IMR-90 (cell line): ENCODE measurements around the gene UTP11. TPM values are rescaled to one million over a fixed set of nuclear protein-coding genes. Genes with fewer than 3 reads are reported as not detected.

Experiments used
- ATAC-seq: fragments of 200-7000 bp; cut with Tn5 transposase; 2 replicates; pipeline ENCODE4 v1.9.1; 2020; ENCODE audit warnings: low read depth, mild to moderate bottlenecking, moderate library complexity
- BruUV-seq: library from RNA; stranded (reverse); fragments of 400-500 nt; replicated peaks from 2 replicates; lab custom pipeline; 2021; lab: Mats Ljungman, UMichigan
- CTCF ChIA-PET: fragments of 300-600 bp; formaldehyde crosslinking; extraction: SDS; loops from one replicate; lab custom pipeline; 2021; ENCODE audit warnings: antibody characterized with exemption; lab: Yijun Ruan, JAX
- POLR2A ChIA-PET: fragments of 300-600 bp; sonication (Branson Sonifier 250); formaldehyde crosslinking; loops from one replicate; lab custom pipeline; 2022; ENCODE audit warnings: antibody characterized with exemption; ENCODE audit not compliant: unreplicated experiment; lab: Charles Lee
- DNase-seq: peaks from one replicate; pipeline ENCODE4 v3.0.0; 2013
- H2AFZ ChIP-seq: replicated peaks from 2 replicates; pipeline ENCODE3; 2013; ENCODE audit warnings: low read length, mild to moderate bottlenecking; ENCODE audit not compliant: poor library complexity
- H2AK5ac ChIP-seq: 2 replicates; pipeline ENCODE4 v1.6.1; 2013; ENCODE audit warnings: low read depth, low read length, inconsistent platforms
- H2AK9ac ChIP-seq: replicated peaks from 2 replicates; pipeline ENCODE3; 2013; ENCODE audit warnings: mild to moderate bottlenecking, low read depth, low read length, moderate library complexity; ENCODE audit not compliant: poor library complexity
- H2BK120ac ChIP-seq: 2 replicates; pipeline ENCODE4 v1.6.1; 2013; ENCODE audit warnings: low read depth, low read length, inconsistent platforms
- H2BK15ac ChIP-seq: 3 replicates; pipeline ENCODE4 v1.6.1; 2013; ENCODE audit warnings: low read depth, low read length, inconsistent platforms
- H2BK20ac ChIP-seq: 2 replicates; pipeline ENCODE4 v1.6.1; 2013; ENCODE audit warnings: low read depth, mild to moderate bottlenecking, inconsistent platforms, low read length, moderate library complexity
- H2BK5ac ChIP-seq: 2 replicates; pipeline ENCODE4 v1.6.1; 2013; ENCODE audit warnings: mild to moderate bottlenecking, low read depth, low read length, inconsistent platforms; ENCODE audit not compliant: poor library complexity, severe bottlenecking
- H3K14ac ChIP-seq: replicated peaks from 2 replicates; pipeline ENCODE4 v1.6.1; 2013; ENCODE audit warnings: low read depth, low read length, inconsistent platforms
- H3K18ac ChIP-seq: 2 replicates; pipeline ENCODE4 v1.6.1; 2013; ENCODE audit warnings: low read depth, low read length, control low read depth
- H3K23ac ChIP-seq: 2 replicates; pipeline ENCODE4 v1.6.1; 2013; ENCODE audit warnings: low read depth, low read length, inconsistent platforms
- H3K27ac ChIP-seq: 2 replicates; pipeline ENCODE4 v1.5.1; 2013; ENCODE audit warnings: mild to moderate bottlenecking, control low read depth, low read length; ENCODE audit not compliant: insufficient read depth
- H3K27me3 ChIP-seq: 2 replicates; pipeline ENCODE4 v1.6.1; 2013; ENCODE audit warnings: low read length; ENCODE audit not compliant: control insufficient read depth, insufficient read depth
- H3K36me3 ChIP-seq: 2 replicates; pipeline ENCODE4 v1.6.1; 2013; ENCODE audit warnings: low read length, mixed read lengths; ENCODE audit not compliant: control insufficient read depth, insufficient read depth
- H3K4ac ChIP-seq: 2 replicates; pipeline ENCODE4 v1.6.1; 2013; ENCODE audit warnings: low read depth, low read length, inconsistent platforms
- H3K4me1 ChIP-seq: 2 replicates; pipeline ENCODE4 v1.6.1; 2013; ENCODE audit warnings: low read length, mixed read lengths; ENCODE audit not compliant: control insufficient read depth, insufficient read depth
- H3K4me2 ChIP-seq: 2 replicates; pipeline ENCODE4 v1.6.1; 2013; ENCODE audit warnings: low read depth, mild to moderate bottlenecking, control low read depth, low read length, moderate library complexity
- H3K4me3 ChIP-seq: 2 replicates; pipeline ENCODE4 v1.5.1; 2013; ENCODE audit warnings: low read depth, mild to moderate bottlenecking, control low read depth, low read length, moderate library complexity; ENCODE audit not compliant: insufficient read depth
- H3K56ac ChIP-seq: 2 replicates; pipeline ENCODE4 v1.6.1; 2013; ENCODE audit warnings: low read length, inconsistent platforms; ENCODE audit not compliant: insufficient read depth; ENCODE audit errors: extremely low read depth
- H3K79me1 ChIP-seq, 2 experiments: 2 replicates each; pipeline ENCODE4 v1.6.1; 2013; ENCODE audit warnings: low read length in 2 of 2, inconsistent platforms in 1 of 2, low read depth in 1 of 2
- H3K9ac ChIP-seq: 2 replicates; pipeline ENCODE4 v1.6.1; 2013; ENCODE audit warnings: low read depth, low read length, control low read depth
- H3K9me1 ChIP-seq: 2 replicates; pipeline ENCODE4 v1.6.1; 2013; ENCODE audit warnings: low read length, inconsistent platforms; ENCODE audit not compliant: insufficient read depth
- H3K9me3 ChIP-seq: 2 replicates; pipeline ENCODE4 v1.6.1; 2013; ENCODE audit warnings: low read length; ENCODE audit not compliant: control insufficient read depth, insufficient read depth
- H4K20me1 ChIP-seq: 2 replicates; pipeline ENCODE4 v1.6.1; 2013; ENCODE audit warnings: low read length, inconsistent platforms; ENCODE audit not compliant: insufficient read depth
- H4K5ac ChIP-seq: 2 replicates; pipeline ENCODE4 v1.6.1; 2013; ENCODE audit warnings: mild to moderate bottlenecking, low read depth, low read length, control low read depth
- H4K8ac ChIP-seq, 2 experiments: 2 replicates each; pipeline ENCODE4 v1.6.1; 2013; ENCODE audit warnings: low read depth in 2 of 2, low read length in 2 of 2, control low read depth in 1 of 2, inconsistent platforms in 1 of 2
- H4K91ac ChIP-seq: 2 replicates; pipeline ENCODE4 v1.6.1; 2013; ENCODE audit warnings: low read depth, low read length, inconsistent platforms; ENCODE audit not compliant: insufficient read depth
- MXI1 ChIP-seq: IDR thresholded peaks from 2 replicates; pipeline ENCODE4 v1.6.1; 2012; ENCODE audit warnings: low read depth, mild to moderate bottlenecking, low read length, moderate library complexity, borderline replicate concordance
- RFX5 ChIP-seq: IDR thresholded peaks from 2 replicates; pipeline ENCODE4 v1.8.0; 2012; ENCODE audit warnings: low read depth, mild to moderate bottlenecking, low read length, moderate library complexity
- WGBS, 2 experiments: methylation state at CpG; one replicate each; pipeline versions ENCODE4 v1.1.5 to v1.1.7; 2013; ENCODE audit warnings: missing lambda C conversion rate in 2 of 2; ENCODE audit not compliant: insufficient read length in 1 of 2; ENCODE audit errors: extremely low coverage in 2 of 2; 5-methylcytosine and 5-hydroxymethylcytosine counted together
- dilution Hi-C: fragments of 300-500 bp; cut with HindIII; formaldehyde crosslinking; loops from one replicate; pipeline ENCODE4 v1.14.3; 2018; ENCODE audit warnings: low sequenced_read_pairs; ENCODE audit not compliant: unreplicated experiment
- in situ Hi-C: fragments of 300-500 bp; cut with MboI; formaldehyde crosslinking; loops from 3 replicates; pipeline ENCODE4 v1.14.3; 2019; ENCODE audit warnings: low sequenced_read_pairs, inconsistent platforms, mixed read lengths
- intact Hi-C: fragments of 100-400 bp; cut with micrococcal nuclease; formaldehyde crosslinking; loops from 2 replicates; pipeline ENCODE4 v1.10.0; 2022
- polyA plus RNA-seq, 3 experiments: library from polyadenylated mRNA; depleted of rRNA; stranded (reverse); fragments of >200 nt; gene quantifications; 2 replicates each; pipeline ENCODE4 v1.2.3, GENCODE V29; 2012; ENCODE audit warnings: low replicate concordance in 1 of 3
- total RNA-seq: library from RNA; depleted of rRNA; stranded (reverse); fragments of >200 nt; gene quantifications from 2 replicates; pipeline ENCODE4 v1.2.3, GENCODE V29; 2012
- TF ChIP-seq, protein P1 (sequence below): conservative IDR thresholded peaks from 2 replicates; pipeline ENCODE4 v1.5.1; 2012; ENCODE audit warnings: mild to moderate bottlenecking, low read depth, low read length, improper control_type of control experiment

Gene UTP11
- total and polyA plus RNA-seq, 2 of the 4 experiments (the other 2 are of a cell fraction), result 22.0 to 27.8 TPM

DNA sequence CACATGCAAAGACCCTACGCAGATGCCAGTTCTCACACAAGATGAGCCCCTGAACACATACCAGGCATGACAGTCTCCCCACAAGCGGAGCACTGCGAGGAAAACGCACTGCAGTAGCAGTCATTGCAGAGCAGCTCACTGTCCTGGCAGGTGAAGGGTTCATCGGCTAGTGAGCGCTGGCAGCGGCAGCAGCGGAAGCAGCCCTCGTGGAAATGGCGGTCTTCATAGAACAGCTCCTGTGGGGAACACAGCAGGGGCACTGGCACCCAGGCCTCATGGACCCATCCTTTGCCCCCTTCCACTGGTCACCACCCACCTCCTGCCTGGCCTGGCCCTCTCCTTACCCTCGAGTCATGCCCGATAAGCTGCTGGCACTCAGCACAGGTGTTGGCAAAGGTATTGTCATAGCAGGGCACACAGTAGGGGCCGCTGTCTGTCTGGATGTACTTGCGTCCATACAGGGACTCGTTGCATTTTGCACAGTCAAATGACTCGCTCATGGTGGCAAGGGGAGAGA is 13.6 kb upstream of the UTP11 start:
- no peak for TF ChIP-seq MXI1
- no peak for TF ChIP-seq RFX5
- TF ChIP-seq, protein P1, sequence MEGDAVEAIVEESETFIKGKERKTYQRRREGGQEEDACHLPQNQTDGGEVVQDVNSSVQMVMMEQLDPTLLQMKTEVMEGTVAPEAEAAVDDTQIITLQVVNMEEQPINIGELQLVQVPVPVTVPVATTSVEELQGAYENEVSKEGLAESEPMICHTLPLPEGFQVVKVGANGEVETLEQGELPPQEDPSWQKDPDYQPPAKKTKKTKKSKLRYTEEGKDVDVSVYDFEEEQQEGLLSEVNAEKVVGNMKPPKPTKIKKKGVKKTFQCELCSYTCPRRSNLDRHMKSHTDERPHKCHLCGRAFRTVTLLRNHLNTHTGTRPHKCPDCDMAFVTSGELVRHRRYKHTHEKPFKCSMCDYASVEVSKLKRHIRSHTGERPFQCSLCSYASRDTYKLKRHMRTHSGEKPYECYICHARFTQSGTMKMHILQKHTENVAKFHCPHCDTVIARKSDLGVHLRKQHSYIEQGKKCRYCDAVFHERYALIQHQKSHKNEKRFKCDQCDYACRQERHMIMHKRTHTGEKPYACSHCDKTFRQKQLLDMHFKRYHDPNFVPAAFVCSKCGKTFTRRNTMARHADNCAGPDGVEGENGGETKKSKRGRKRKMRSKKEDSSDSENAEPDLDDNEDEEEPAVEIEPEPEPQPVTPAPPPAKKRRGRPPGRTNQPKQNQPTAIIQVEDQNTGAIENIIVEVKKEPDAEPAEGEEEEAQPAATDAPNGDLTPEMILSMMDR, result no peak
- Histone ChIP-seq H2AFZ (peak overlapping the region; percentile 59), H4K20me1 (peaks cover 14% of the 10 kb centered on the region; the same call in 1 of the 2 replicates), H3K56ac (peak overlapping the region; percentile 93), H3K4me1 (peaks cover 43% of the 10 kb centered on the region), H2BK5ac (peak overlapping the region; percentile 91), H3K9me3 (no peaks in the 10 kb centered on the region), H4K91ac (peak overlapping the region; percentile 99), H3K18ac (peak overlapping the region; percentile 47), H2AK5ac (peak overlapping the region; percentile 99), H3K4me3 (no peak overlapping the region), H3K23ac (peak overlapping the region; percentile 91), H3K9ac (peak overlapping the region; percentile 56), H3K27me3 (no peaks in the 10 kb centered on the region), H3K4me2 (peak overlapping the region; percentile 40), H3K9me1 (peaks cover 30% of the 10 kb centered on the region), H4K5ac (peak overlapping the region; percentile 46), H2BK15ac (peak overlapping the region; percentile 99), H3K36me3 (peaks cover 31% of the 10 kb centered on the region), H3K79me1 (peaks cover 30 to 80% of the 10 kb centered on the region in 2 experiments; a peak in 3 of 4 replicates), H3K14ac (peak overlapping the region; percentile 86), H2BK120ac (peak overlapping the region; percentile 92), H4K8ac (peak overlapping the region; percentile 90 to 98), H3K4ac (peak overlapping the region; percentile 98), H2BK20ac (peak overlapping the region; percentile 81), H3K27ac (peak overlapping the region; percentile 89), H2AK9ac (peak overlapping the region; percentile 97)
- dilution Hi-C loops (no loop called here), in situ Hi-C loops (no loop called here), intact Hi-C loops (no loop called here)
- no TSS peak for BruUV-seq
- DNase-seq, result no peak
- WGBS, 2 experiments, result 76% methylated on average over 12 of the region's 16 CpGs; no CpG with 5 or more reads in 1 of the 2 experiments
- no peak for ATAC-seq
- POLR2A ChIA-PET, result no interaction called here
- CTCF ChIA-PET, result interaction anchor here (1.6 to 2.1 kb wide), 2 partner anchors 9 to 10 kb away, joined by 4 to 7 read pairs; no protein-coding TSS in a partner anchor
